Stimulated activated naive CD8-positive, alpha-beta T cell treated with anti-CD3 and anti-CD28 coated beads, Interleukin-15, amount 100 ng/mL, for 72 hours (primary cell): Measurements from ENCODE around the gene SSU72.
"Not testable (repeated sequence)": the region's sequence is repeated elsewhere in the genome, so short reads cannot be mapped to it uniquely, and the experiment has no call there.

ENCODE experiments used
- ATAC-seq: fragments of 150-1000 bp; cut with Tn5 transposase; 2 replicates; pipeline ENCODE4 v1.10.0; 2021; ENCODE audit warnings: mild to moderate bottlenecking, moderate library complexity
- DNase-seq, 2 donors: peaks; one replicate each; pipeline ENCODE4 v3.0.0; 2021 to 2022
- H3K27ac Mint-ChIP-seq, 2 donors: one replicate each; pipeline ENCODE4 v1.8.0; 2022; ENCODE audit warnings: mild to moderate bottlenecking in 2 of 2, mixed read lengths in 2 of 2, moderate library complexity in 2 of 2
- H3K27me3 Mint-ChIP-seq: one replicate; pipeline ENCODE4 v1.8.0; 2022; ENCODE audit warnings: mixed read lengths
- H3K4me1 Mint-ChIP-seq: one replicate; pipeline ENCODE4 v1.8.0; 2022; ENCODE audit warnings: mild to moderate bottlenecking, mixed read lengths
- H3K4me3 Mint-ChIP-seq, 2 donors: one replicate each; pipeline ENCODE4 v1.8.0; 2022; ENCODE audit warnings: mild to moderate bottlenecking in 2 of 2, mixed read lengths in 2 of 2, moderate library complexity in 1 of 2
- H3K9me3 Mint-ChIP-seq, 2 donors: one replicate each; pipeline ENCODE4 v1.8.0; 2022; ENCODE audit warnings: mixed read lengths in 2 of 2

The SSU72 gene

DNA sequence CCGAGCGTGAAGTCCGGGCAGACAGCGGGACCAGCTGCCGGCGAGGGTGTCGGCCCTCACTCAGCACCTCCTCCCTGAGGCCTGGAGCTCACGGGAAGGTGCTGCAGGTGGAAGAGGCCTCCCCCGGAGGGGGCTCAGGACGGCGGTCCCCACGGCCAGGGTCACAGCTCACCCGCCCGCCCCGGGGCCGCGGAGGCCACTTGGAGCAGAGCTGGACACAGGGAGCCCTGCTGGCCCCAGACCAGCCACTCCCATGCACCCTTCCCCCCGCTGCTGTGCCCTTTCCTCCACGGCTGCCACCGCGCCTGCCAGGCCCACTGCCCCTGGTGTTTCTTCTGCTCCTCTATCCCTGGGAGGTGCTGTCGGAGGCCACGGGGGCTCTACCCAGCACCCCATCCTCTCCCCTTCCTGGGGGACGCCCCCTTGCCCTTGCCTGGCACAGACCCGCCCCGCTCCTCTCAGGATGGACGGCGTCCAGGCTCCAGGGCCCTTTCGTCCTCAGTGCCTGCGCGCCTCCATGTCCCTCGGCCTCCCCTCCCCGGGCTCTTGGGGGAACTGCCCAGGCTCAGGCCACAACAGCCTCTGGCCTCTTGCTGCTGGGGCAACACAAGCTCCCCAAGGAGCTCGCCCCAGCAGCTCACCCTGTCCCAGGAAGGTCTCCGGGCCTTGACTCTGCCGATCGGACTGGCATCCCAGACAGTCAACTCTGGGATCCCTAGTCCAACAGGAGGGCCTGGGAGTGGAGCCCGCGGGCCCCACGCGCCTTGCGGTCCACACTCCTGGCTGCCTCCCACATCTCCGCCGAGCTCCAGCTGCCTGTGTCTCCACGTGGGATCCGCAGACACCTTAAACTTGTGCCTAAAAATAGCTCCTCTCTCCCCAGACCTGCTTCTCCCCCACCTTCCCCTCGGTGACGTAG lies 38.4 kb downstream of the SSU72 start:
- no peaks in the 10 kb centered on the region for H3K27me3 Mint-ChIP-seq
- H3K9me3 Mint-ChIP-seq, result peaks cover 5 to 7% of the 10 kb centered on the region in 2 donors
- no peak overlapping the region for H3K27ac Mint-ChIP-seq
- ATAC-seq, result peak; percentile 6
- no peaks in the 10 kb centered on the region for H3K4me1 Mint-ChIP-seq
- no peak overlapping the region for H3K4me3 Mint-ChIP-seq
- DNase-seq, result no peak

GRCh38 chr1:1535201-1536018 lies 39.3 kb downstream of the SSU72 start:
- no peak for DNase-seq
- Mint-ChIP-seq H3K27ac (peak overlapping the region in 1 of 2 donors; percentile 42), H3K9me3 (peaks cover 5 to 7% of the 10 kb centered on the region in 2 donors), H3K4me1 (no peaks in the 10 kb centered on the region), H3K4me3 (no peak overlapping the region), H3K27me3 (no peaks in the 10 kb centered on the region)
- ATAC-seq, result peak; percentile 13

GRCh38 chr1:1534401-1535154 lies 40.1 kb downstream of the SSU72 start:
- ATAC-seq (peak; percentile 10), DNase-seq (no peak)
- peaks cover 5 to 7% of the 10 kb centered on the region in 2 donors for H3K9me3 Mint-ChIP-seq
- no peaks in the 10 kb centered on the region for H3K4me1 Mint-ChIP-seq
- no peaks in the 10 kb centered on the region for H3K27me3 Mint-ChIP-seq
- H3K4me3 Mint-ChIP-seq, result no peak overlapping the region
- peak overlapping the region in 1 of 2 donors; percentile 19 for H3K27ac Mint-ChIP-seq

DNA sequence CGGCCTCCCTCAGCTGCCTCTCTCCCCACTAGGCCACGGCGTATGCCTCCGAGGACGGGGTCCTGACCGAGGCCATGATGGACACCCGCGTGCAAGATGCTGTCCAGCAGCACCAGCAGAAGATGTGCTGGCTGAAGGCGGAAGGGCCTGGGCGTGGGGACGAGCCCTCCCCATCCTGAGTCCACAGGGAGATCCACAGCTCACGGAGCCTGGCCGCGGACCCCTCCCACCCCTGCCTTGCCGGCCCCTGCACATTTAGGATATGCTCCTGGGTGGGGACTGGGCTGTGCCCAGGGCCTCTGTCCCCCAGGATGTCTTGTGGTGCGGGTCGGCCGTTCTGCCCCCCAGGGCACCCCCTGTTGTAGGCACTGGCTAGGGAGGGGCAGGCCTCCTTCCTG lies 40.8 kb downstream of the SSU72 start:
- not testable (repeated sequence) for H3K27ac Mint-ChIP-seq, H3K27me3 Mint-ChIP-seq, H3K9me3 Mint-ChIP-seq, H3K4me1 Mint-ChIP-seq, ATAC-seq, DNase-seq, H3K4me3 Mint-ChIP-seq

- H3K4me1 Mint-ChIP-seq, H3K27ac Mint-ChIP-seq, H3K4me3 Mint-ChIP-seq, H3K9me3 Mint-ChIP-seq, H3K27me3 Mint-ChIP-seq, DNase-seq, ATAC-seq: not testable (repeated sequence)
Observed at GRCh38 chr1:1533176-1533893, 41.3 kb downstream of the SSU72 start.

GRCh38 chr1:1531947-1532346 lies 42.7 kb downstream of the SSU72 start:
- DNase-seq (no peak), ATAC-seq (no peak)
- Mint-ChIP-seq H3K9me3 (peaks cover 5 to 7% of the 10 kb centered on the region in 2 donors), H3K4me3 (no peak overlapping the region), H3K27me3 (no peaks in the 10 kb centered on the region), H3K27ac (peak overlapping the region in 1 of 2 donors; percentile 9), H3K4me1 (no peaks in the 10 kb centered on the region)

DNA sequence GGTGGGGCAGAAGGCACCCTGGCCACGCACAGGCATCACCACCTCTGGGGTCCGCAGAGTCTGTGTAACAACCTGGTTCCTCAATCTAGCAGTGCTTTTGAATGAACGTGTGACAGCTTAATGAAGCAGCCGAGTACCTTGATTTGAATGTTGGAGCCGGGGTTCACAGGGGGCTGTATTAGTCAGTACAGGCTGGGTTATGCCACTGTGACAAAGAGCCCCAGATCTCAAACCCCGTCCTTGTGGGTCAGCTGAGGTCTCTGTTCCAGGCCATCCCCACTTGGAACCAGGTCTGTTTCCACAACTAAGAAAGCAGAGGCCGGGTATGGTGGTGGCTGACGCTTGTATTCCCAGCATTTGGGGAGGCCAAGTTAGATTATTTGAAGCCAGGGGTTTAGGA lies 44.7 kb downstream of the SSU72 start:
- DNase-seq (no peak), ATAC-seq (no peak)
- no peak overlapping the region for H3K27ac Mint-ChIP-seq
- no peaks in the 10 kb centered on the region for H3K27me3 Mint-ChIP-seq
- peaks cover 5 to 7% of the 10 kb centered on the region in 2 donors for H3K9me3 Mint-ChIP-seq
- H3K4me1 Mint-ChIP-seq, result no peaks in the 10 kb centered on the region
- no peak overlapping the region for H3K4me3 Mint-ChIP-seq

- H3K9me3 Mint-ChIP-seq, result peaks cover 5 to 7% of the 10 kb centered on the region in 2 donors
- H3K4me3 Mint-ChIP-seq, result no peak overlapping the region
- H3K27ac Mint-ChIP-seq, result no peak overlapping the region
- H3K27me3 Mint-ChIP-seq, result no peaks in the 10 kb centered on the region
- ATAC-seq (no peak), DNase-seq (no peak)
- no peaks in the 10 kb centered on the region for H3K4me1 Mint-ChIP-seq
Observed at GRCh38 chr1:1529321-1529720, 45.3 kb downstream of the SSU72 start.

DNA sequence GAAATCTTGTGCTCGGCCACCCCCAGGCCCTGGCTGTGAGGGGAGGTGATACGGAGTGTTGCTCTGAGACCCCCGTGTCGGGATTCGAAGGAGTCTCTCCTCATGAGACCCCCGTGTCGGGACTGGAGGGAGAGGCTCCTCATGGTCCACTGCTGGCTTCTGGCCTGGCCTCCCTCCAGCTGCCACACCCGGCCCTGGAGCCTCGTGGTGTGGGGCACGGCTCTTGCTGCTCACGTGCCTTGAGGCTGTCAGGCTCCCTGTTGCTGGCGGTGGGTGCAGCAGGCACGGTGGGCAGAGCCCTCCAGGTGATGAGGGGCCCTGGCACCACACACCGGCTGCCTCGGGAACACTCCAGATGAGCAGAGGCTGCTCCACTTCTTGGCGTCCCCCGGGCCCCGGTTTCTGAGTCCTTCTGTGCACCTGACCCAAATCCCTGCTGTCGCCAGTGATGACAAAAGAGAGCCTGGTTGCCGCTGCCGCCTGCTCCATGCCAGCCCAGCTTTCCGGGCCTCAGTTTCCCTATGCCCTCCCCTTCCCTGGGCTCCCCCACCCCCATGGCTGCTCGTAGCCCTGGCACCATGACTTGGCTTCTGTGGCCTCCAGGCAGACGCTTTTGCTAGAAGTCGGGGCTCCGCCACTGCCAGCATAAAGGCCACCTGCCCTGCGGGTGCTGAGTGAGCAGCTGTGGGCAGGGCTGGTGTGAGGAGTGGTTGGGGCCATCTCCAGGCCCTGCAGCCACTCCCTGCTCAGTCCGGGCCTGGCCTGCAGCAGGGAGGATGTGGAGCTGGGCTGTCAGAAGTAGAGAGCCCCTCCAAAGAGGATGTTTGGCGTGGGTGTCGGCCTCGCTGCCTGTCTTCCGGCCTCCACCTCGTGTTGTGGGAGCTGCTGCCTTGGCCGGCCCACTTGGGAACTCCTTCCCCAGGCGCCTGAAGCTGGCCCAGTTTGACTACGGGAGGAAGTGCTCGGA lies 46.1 kb downstream of the SSU72 start:
- Mint-ChIP-seq H3K9me3 (peaks cover 5 to 7% of the 10 kb centered on the region in 2 donors), H3K4me3 (no peak overlapping the region), H3K27ac (no peak overlapping the region), H3K27me3 (no peaks in the 10 kb centered on the region), H3K4me1 (no peaks in the 10 kb centered on the region)
- DNase-seq (no peak), ATAC-seq (no peak)

DNA sequence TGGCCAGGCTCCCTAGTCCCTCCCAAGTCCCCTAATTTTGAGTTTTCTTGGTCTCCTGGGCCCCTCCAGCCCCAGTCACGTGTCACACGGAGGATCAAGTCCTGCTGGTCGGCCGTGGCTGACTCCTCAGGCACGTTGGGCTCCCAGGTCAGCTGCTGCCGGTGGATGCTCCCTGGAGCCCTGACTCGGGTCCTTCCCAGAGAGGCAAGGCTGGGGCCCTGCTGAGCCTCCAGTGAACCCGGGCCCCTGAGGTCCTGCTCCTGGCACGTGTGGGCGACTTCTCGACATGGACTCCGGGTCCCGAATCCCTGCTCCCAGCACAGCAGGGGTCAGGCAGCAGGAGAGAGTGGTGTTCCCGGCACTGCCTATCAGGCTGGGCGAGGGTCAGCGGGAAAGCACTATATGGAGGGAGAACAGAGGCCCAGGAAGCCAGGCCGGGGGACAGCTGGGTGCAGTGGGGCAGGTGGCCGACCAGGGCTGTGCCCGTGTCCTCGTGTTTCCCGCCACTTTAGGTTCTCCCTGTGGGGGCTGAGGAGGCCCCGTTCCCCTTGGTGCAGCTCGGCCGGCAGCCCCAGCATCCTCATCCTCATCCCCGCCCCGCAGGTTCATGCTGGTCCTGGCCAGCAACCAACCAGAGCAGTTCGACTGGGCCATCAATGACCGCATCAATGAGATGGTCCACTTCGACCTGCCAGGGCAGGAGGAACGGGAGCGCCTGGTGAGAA lies 47.4 kb downstream of the SSU72 start:
- Mint-ChIP-seq H3K27ac (peak overlapping the region in 1 of 2 donors; percentile 56), H3K9me3 (peaks cover 5 to 6% of the 10 kb centered on the region in 2 donors), H3K4me3 (no peak overlapping the region), H3K4me1 (no peaks in the 10 kb centered on the region), H3K27me3 (no peaks in the 10 kb centered on the region)
- ATAC-seq (no peak), DNase-seq (no peak)

DNA sequence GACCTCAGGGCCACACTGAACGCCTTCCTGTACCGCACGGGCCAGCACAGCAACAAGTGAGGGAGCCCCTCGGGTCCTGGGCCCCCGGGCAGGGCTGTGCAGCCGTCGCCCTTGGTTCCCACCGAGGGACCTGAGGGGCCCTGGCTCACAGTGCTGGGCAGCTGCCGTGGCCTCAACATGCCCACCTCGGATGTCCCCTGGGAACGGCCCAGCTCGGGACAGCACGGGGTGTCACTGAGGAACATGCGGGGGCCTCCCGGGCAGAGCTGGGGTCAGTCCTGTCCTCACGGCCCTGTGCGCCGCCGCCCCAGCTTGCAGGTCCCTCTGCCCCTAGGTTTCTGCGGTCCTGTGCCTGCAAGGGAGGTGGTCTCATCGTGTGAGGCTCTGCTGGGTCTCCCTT lies 48.2 kb downstream of the SSU72 start:
- H3K4me3 Mint-ChIP-seq, H3K27ac Mint-ChIP-seq, DNase-seq, H3K9me3 Mint-ChIP-seq, ATAC-seq, H3K27me3 Mint-ChIP-seq, H3K4me1 Mint-ChIP-seq: not testable (repeated sequence)

DNA sequence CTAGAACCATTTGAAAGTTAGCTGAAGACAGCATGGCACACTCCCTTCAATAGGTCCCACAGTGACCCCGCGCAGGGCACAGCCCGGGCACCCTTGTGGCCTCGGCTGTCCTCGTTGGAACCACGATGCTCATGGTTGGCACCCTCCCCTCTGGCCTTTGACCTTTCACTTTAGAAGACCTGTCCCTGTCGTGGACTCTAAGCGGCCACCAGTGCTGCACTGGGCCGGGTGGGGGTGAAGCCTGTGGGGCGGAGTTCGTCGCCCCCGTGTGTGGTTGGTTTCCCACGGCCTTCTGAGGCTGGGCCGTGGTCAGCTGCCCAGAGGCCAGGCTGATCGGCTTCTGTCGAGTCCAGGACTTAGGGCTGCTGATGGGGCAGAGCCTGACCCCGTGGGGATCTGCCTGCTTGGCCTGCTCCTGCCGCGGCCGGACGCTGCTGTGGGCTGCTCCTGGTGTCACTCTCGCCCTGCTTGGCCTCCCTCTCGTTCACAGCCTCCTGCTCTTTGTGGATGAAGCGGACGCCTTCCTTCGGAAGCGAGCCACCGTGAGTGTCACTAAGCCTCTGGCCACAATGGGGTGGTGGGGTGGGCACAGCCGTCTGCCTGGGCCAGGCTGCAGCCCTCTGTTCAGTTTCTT lies 49.8 kb downstream of the SSU72 start:
- not testable (repeated sequence) for H3K27ac Mint-ChIP-seq, H3K4me3 Mint-ChIP-seq, H3K4me1 Mint-ChIP-seq, H3K27me3 Mint-ChIP-seq, ATAC-seq, H3K9me3 Mint-ChIP-seq, DNase-seq

DNA sequence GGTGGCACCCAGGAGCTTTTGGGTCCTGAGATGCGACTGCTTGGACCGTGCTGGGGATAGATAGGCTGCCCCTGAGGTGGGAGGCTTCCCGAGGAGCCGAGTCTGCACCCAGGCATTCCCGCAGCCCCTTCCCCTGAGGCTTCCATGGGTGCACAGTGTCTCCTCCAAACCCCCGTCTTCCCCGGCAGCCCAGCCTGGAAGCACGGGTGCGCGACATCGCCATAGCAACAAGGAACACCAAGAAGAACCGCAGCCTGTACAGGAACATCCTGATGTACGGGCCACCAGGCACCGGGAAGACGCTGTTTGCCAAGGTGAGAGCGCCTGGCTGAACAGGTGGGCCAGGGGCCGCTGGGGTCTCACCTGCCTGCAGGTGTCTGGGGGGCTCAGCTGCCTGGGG lies 51.0 kb downstream of the SSU72 start:
- not testable (repeated sequence) for H3K27ac Mint-ChIP-seq, ATAC-seq, DNase-seq, H3K27me3 Mint-ChIP-seq, H3K9me3 Mint-ChIP-seq, H3K4me1 Mint-ChIP-seq, H3K4me3 Mint-ChIP-seq
